Measurements from ENCODE around the gene CAPN2. TPM values are rescaled to one million over a fixed set of nuclear protein-coding genes. Genes with fewer than 3 reads are reported as not detected.

Gene CAPN2
- total and polyA plus RNA-seq, 2 experiments from 2014 or later, result 8.4 to 17.8 TPM

GRCh38 chr1:223710179-223711133, 1.9 kb upstream of the CAPN2 start:
- Mint-ChIP-seq H3K36me3 (ENCODE audit: low read depth) (no peaks in the 10 kb centered on the region), H3K4me3 (no peak overlapping the region), H3K27ac (no peak overlapping the region), H3K27me3 (ENCODE audit: insufficient read depth, low read depth, poor library complexity) (peaks cover 31% of the 10 kb centered on the region), H3K4me1 (peaks cover 31% of the 10 kb centered on the region), H3K9me3 (no peaks in the 10 kb centered on the region)
- Histone ChIP-seq H3F3A (replicated peaks; ENCODE audit: low read depth) (no peaks in the 10 kb centered on the region), H3K27ac (ENCODE audit: low read depth) (no peak overlapping the region), H2AFZ (no peak overlapping the region), H3K79me2 (replicated peaks; ENCODE audit: insufficient read depth) (no peaks in the 10 kb centered on the region), H3K4me3 (no peak overlapping the region), H3K36me3 (ENCODE audit: insufficient read depth) (no peaks in the 10 kb centered on the region), H4K20me1 (replicated peaks; ENCODE audit: insufficient read depth) (no peaks in the 10 kb centered on the region), H3K4me1 (ENCODE audit: insufficient read depth) (peaks cover 8% of the 10 kb centered on the region), H3K4me2 (no peak overlapping the region), H3K9me2 (ENCODE audit: insufficient read depth) (no peaks in the 10 kb centered on the region), H3K27me3 (ENCODE audit: insufficient read depth) (peaks cover 44% of the 10 kb centered on the region)
- ATAC-seq (no peak), DNase-seq (ENCODE audit: low spot score) (no peak)
- no peak for TF ChIP-seq ZNF331 (CRISPR knock-in tag; IDR thresholded peaks at IDR 0.05; ENCODE audit: low read depth)
- TF ChIP-seq EZH2 (IDR thresholded peaks at IDR 0.05; ENCODE audit: low read depth, unreplicated experiment), result no peak
- TF ChIP-seq REST (IDR thresholded peaks at IDR 0.05; ENCODE audit: unreplicated experiment), result no peak
- TF ChIP-seq ZNF462 (CRISPR knock-in tag; IDR thresholded peaks at IDR 0.05), result no peak
- TF ChIP-seq CREB1 (CRISPR knock-in tag; IDR thresholded peaks at IDR 0.05; ENCODE audit: low read depth), result no peak
